IMR-90 (cell line): ENCODE measurements around the gene BMP7. TPM values are rescaled to one million over a fixed set of nuclear protein-coding genes. Genes with fewer than 3 reads are reported as not detected.

ENCODE experiments used
- ATAC-seq: fragments of 200-7000 bp; cut with Tn5 transposase; 2 replicates; pipeline ENCODE4 v1.9.1; 2020; ENCODE audit warnings: low read depth, mild to moderate bottlenecking, moderate library complexity
- BruUV-seq: library from RNA; stranded (reverse); fragments of 400-500 nt; replicated peaks from 2 replicates; lab custom pipeline; 2021; lab: Mats Ljungman, UMichigan
- CTCF ChIA-PET: fragments of 300-600 bp; formaldehyde crosslinking; extraction: SDS; loops from one replicate; lab custom pipeline; 2021; ENCODE audit warnings: antibody characterized with exemption; lab: Yijun Ruan, JAX
- POLR2A ChIA-PET: fragments of 300-600 bp; sonication (Branson Sonifier 250); formaldehyde crosslinking; loops from one replicate; lab custom pipeline; 2022; ENCODE audit warnings: antibody characterized with exemption; ENCODE audit not compliant: unreplicated experiment; lab: Charles Lee
- DNase-seq: peaks from one replicate; pipeline ENCODE4 v3.0.0; 2013
- H2AFZ ChIP-seq: replicated peaks from 2 replicates; pipeline ENCODE3; 2013; ENCODE audit warnings: low read length, mild to moderate bottlenecking; ENCODE audit not compliant: poor library complexity
- H2AK5ac ChIP-seq: 2 replicates; pipeline ENCODE4 v1.6.1; 2013; ENCODE audit warnings: low read depth, low read length, inconsistent platforms
- H2AK9ac ChIP-seq: replicated peaks from 2 replicates; pipeline ENCODE3; 2013; ENCODE audit warnings: mild to moderate bottlenecking, low read depth, low read length, moderate library complexity; ENCODE audit not compliant: poor library complexity
- H2BK120ac ChIP-seq: 2 replicates; pipeline ENCODE4 v1.6.1; 2013; ENCODE audit warnings: low read depth, low read length, inconsistent platforms
- H2BK15ac ChIP-seq: 3 replicates; pipeline ENCODE4 v1.6.1; 2013; ENCODE audit warnings: low read depth, low read length, inconsistent platforms
- H2BK20ac ChIP-seq: 2 replicates; pipeline ENCODE4 v1.6.1; 2013; ENCODE audit warnings: low read depth, mild to moderate bottlenecking, inconsistent platforms, low read length, moderate library complexity
- H2BK5ac ChIP-seq: 2 replicates; pipeline ENCODE4 v1.6.1; 2013; ENCODE audit warnings: mild to moderate bottlenecking, low read depth, low read length, inconsistent platforms; ENCODE audit not compliant: poor library complexity, severe bottlenecking
- H3K14ac ChIP-seq: replicated peaks from 2 replicates; pipeline ENCODE4 v1.6.1; 2013; ENCODE audit warnings: low read depth, low read length, inconsistent platforms
- H3K18ac ChIP-seq: 2 replicates; pipeline ENCODE4 v1.6.1; 2013; ENCODE audit warnings: low read depth, low read length, control low read depth
- H3K23ac ChIP-seq: 2 replicates; pipeline ENCODE4 v1.6.1; 2013; ENCODE audit warnings: low read depth, low read length, inconsistent platforms
- H3K27ac ChIP-seq: 2 replicates; pipeline ENCODE4 v1.5.1; 2013; ENCODE audit warnings: mild to moderate bottlenecking, control low read depth, low read length; ENCODE audit not compliant: insufficient read depth
- H3K27me3 ChIP-seq: 2 replicates; pipeline ENCODE4 v1.6.1; 2013; ENCODE audit warnings: low read length; ENCODE audit not compliant: control insufficient read depth, insufficient read depth
- H3K36me3 ChIP-seq: 2 replicates; pipeline ENCODE4 v1.6.1; 2013; ENCODE audit warnings: low read length, mixed read lengths; ENCODE audit not compliant: control insufficient read depth, insufficient read depth
- H3K4ac ChIP-seq: 2 replicates; pipeline ENCODE4 v1.6.1; 2013; ENCODE audit warnings: low read depth, low read length, inconsistent platforms
- H3K4me1 ChIP-seq: 2 replicates; pipeline ENCODE4 v1.6.1; 2013; ENCODE audit warnings: low read length, mixed read lengths; ENCODE audit not compliant: control insufficient read depth, insufficient read depth
- H3K4me2 ChIP-seq: 2 replicates; pipeline ENCODE4 v1.6.1; 2013; ENCODE audit warnings: low read depth, mild to moderate bottlenecking, control low read depth, low read length, moderate library complexity
- H3K4me3 ChIP-seq: 2 replicates; pipeline ENCODE4 v1.5.1; 2013; ENCODE audit warnings: low read depth, mild to moderate bottlenecking, control low read depth, low read length, moderate library complexity; ENCODE audit not compliant: insufficient read depth
- H3K56ac ChIP-seq: 2 replicates; pipeline ENCODE4 v1.6.1; 2013; ENCODE audit warnings: low read length, inconsistent platforms; ENCODE audit not compliant: insufficient read depth; ENCODE audit errors: extremely low read depth
- H3K79me1 ChIP-seq, 2 experiments: 2 replicates each; pipeline ENCODE4 v1.6.1; 2013; ENCODE audit warnings: low read length in 2 of 2, inconsistent platforms in 1 of 2, low read depth in 1 of 2
- H3K9ac ChIP-seq: 2 replicates; pipeline ENCODE4 v1.6.1; 2013; ENCODE audit warnings: low read depth, low read length, control low read depth
- H3K9me1 ChIP-seq: 2 replicates; pipeline ENCODE4 v1.6.1; 2013; ENCODE audit warnings: low read length, inconsistent platforms; ENCODE audit not compliant: insufficient read depth
- H3K9me3 ChIP-seq: 2 replicates; pipeline ENCODE4 v1.6.1; 2013; ENCODE audit warnings: low read length; ENCODE audit not compliant: control insufficient read depth, insufficient read depth
- H4K20me1 ChIP-seq: 2 replicates; pipeline ENCODE4 v1.6.1; 2013; ENCODE audit warnings: low read length, inconsistent platforms; ENCODE audit not compliant: insufficient read depth
- H4K5ac ChIP-seq: 2 replicates; pipeline ENCODE4 v1.6.1; 2013; ENCODE audit warnings: mild to moderate bottlenecking, low read depth, low read length, control low read depth
- H4K8ac ChIP-seq, 2 experiments: 2 replicates each; pipeline ENCODE4 v1.6.1; 2013; ENCODE audit warnings: low read depth in 2 of 2, low read length in 2 of 2, control low read depth in 1 of 2, inconsistent platforms in 1 of 2
- H4K91ac ChIP-seq: 2 replicates; pipeline ENCODE4 v1.6.1; 2013; ENCODE audit warnings: low read depth, low read length, inconsistent platforms; ENCODE audit not compliant: insufficient read depth
- ELK1 ChIP-seq: fragments of 150-350 bp; IDR thresholded peaks from 2 replicates; pipeline ENCODE4 v1.6.1; 2016; ENCODE audit warnings: low read depth, mild to moderate bottlenecking, low read length, moderate library complexity, borderline replicate concordance
- FOS ChIP-seq: fragments of 150-350 bp; IDR thresholded peaks from 2 replicates; pipeline ENCODE4 v1.6.1; 2016; ENCODE audit warnings: low read depth, low read length
- POLR2A ChIP-seq: IDR thresholded peaks from 2 replicates; pipeline ENCODE4 v1.6.1; 2012; ENCODE audit warnings: mild to moderate bottlenecking, low read depth, low read length
- SMC3 ChIP-seq: fragments of 150-350 bp; IDR thresholded peaks from 2 replicates; pipeline ENCODE4 v1.6.1; 2016; ENCODE audit warnings: low read depth, mild to moderate bottlenecking, antibody characterized with exemption, low read length, moderate library complexity
- WGBS, 2 experiments: methylation state at CpG; one replicate each; pipeline versions ENCODE4 v1.1.5 to v1.1.7; 2013; ENCODE audit warnings: missing lambda C conversion rate in 2 of 2; ENCODE audit not compliant: insufficient read length in 1 of 2; ENCODE audit errors: extremely low coverage in 2 of 2; 5-methylcytosine and 5-hydroxymethylcytosine counted together
- dilution Hi-C: fragments of 300-500 bp; cut with HindIII; formaldehyde crosslinking; loops from one replicate; pipeline ENCODE4 v1.14.3; 2018; ENCODE audit warnings: low sequenced_read_pairs; ENCODE audit not compliant: unreplicated experiment
- in situ Hi-C: fragments of 300-500 bp; cut with MboI; formaldehyde crosslinking; loops from 3 replicates; pipeline ENCODE4 v1.14.3; 2019; ENCODE audit warnings: low sequenced_read_pairs, inconsistent platforms, mixed read lengths
- intact Hi-C: fragments of 100-400 bp; cut with micrococcal nuclease; formaldehyde crosslinking; loops from 2 replicates; pipeline ENCODE4 v1.10.0; 2022
- polyA plus RNA-seq, 3 experiments: library from polyadenylated mRNA; depleted of rRNA; stranded (reverse); fragments of >200 nt; gene quantifications; 2 replicates each; pipeline ENCODE4 v1.2.3, GENCODE V29; 2012; ENCODE audit warnings: low replicate concordance in 1 of 3
- total RNA-seq: library from RNA; depleted of rRNA; stranded (reverse); fragments of >200 nt; gene quantifications from 2 replicates; pipeline ENCODE4 v1.2.3, GENCODE V29; 2012

BMP7 gene
- total and polyA plus RNA-seq, 2 of the 4 experiments (the other 2 are of a cell fraction), result not detected

GRCh38 chr20:57153238-57153905, 113.1 kb downstream of the BMP7 start:
- BruUV-seq, result no TSS peak
- Histone ChIP-seq H2AK9ac (no peak overlapping the region), H3K4me2 (no peak overlapping the region), H3K56ac (no peak overlapping the region), H3K4ac (no peak overlapping the region), H3K18ac (no peak overlapping the region), H2AK5ac (no peak overlapping the region), H3K14ac (no peak overlapping the region), H3K9me3 (peaks cover 13% of the 10 kb centered on the region), H3K36me3 (no peaks in the 10 kb centered on the region), H3K27me3 (no peaks in the 10 kb centered on the region), H3K4me3 (no peak overlapping the region), H2BK120ac (no peak overlapping the region), H3K4me1 (no peaks in the 10 kb centered on the region), H2AFZ (no peak overlapping the region), H3K27ac (no peak overlapping the region), H4K20me1 (no peaks in the 10 kb centered on the region), H2BK15ac (no peak overlapping the region), H3K79me1 (no peaks in the 10 kb centered on the region), H4K8ac (no peak overlapping the region), H4K5ac (no peak overlapping the region), H3K9ac (no peak overlapping the region), H4K91ac (no peak overlapping the region), H2BK20ac (no peak overlapping the region), H3K9me1 (no peaks in the 10 kb centered on the region), H2BK5ac (no peak overlapping the region), H3K23ac (no peak overlapping the region)
- in situ Hi-C loops, result no loop called here
- dilution Hi-C loops, result no loop called here
- DNase-seq, result no peak
- intact Hi-C loops, result no loop called here
- ChIA-PET CTCF (no interaction called here), POLR2A (no interaction called here)
- TF ChIP-seq FOS (no peak), POLR2A (no peak), ELK1 (no peak), SMC3 (no peak)
- 28% methylated on average over 5 of the region's 18 CpGs; no CpG with 5 or more reads in 1 of the 2 experiments for WGBS, 2 experiments
- ATAC-seq, result no peak
